HG03097 (cell line): ENCODE measurements around the gene SH3BP5.
"Not testable (repeated sequence)": the region's sequence is repeated elsewhere in the genome, so short reads cannot be mapped to it uniquely, and the experiment has no call there.

Experiments used
- ATAC-seq: cut with Tn5 transposase; IDR thresholded peaks from one replicate; pipeline ENCODE4 v1.9.1; 2021; ENCODE audit not compliant: unreplicated experiment, low FRiP score

The SH3BP5 gene, protein sequence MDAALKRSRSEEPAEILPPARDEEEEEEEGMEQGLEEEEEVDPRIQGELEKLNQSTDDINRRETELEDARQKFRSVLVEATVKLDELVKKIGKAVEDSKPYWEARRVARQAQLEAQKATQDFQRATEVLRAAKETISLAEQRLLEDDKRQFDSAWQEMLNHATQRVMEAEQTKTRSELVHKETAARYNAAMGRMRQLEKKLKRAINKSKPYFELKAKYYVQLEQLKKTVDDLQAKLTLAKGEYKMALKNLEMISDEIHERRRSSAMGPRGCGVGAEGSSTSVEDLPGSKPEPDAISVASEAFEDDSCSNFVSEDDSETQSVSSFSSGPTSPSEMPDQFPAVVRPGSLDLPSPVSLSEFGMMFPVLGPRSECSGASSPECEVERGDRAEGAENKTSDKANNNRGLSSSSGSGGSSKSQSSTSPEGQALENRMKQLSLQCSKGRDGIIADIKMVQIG

DNA sequence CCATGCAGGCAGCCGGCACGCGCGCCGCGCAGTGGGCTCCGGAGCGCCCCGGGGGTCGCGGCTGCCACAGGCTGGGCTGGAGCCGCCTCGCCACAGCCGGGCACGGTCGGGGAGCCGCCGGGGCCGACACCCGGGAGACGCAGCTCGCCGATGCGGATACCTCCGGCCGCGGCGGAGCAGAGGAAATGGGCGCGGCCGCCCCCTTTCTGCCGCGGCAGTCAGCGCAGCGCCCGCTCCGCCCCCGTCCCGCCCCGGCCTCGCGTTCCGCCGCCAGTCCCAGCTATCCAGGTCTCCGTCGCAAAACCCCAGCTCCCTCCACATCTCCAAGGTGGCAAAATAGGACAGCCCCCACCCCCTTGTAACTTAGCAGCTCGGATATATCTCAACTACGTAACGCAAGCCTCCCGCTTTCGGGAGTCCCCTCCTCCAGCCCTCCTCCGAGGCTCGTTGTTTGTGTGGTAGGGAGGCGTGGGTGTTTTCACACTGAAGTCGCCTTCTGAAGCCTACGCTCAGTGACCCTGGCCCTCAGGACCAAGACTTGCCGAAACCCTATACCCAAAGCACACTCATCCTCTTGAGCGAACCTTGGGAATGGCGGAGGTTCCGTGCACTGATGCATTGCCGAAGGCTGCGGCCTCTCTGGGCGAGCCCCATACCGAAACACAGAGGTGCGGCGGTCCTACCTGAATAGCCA, at the start of gene SH3BP5:
Gene SH3BP5, minus strand, starts transcription at position 182 of the 694 bp plus-strand sequence. Its CDS starts 178 bp downstream, at position 4.
- peak; percentile 51 for ATAC-seq

DNA sequence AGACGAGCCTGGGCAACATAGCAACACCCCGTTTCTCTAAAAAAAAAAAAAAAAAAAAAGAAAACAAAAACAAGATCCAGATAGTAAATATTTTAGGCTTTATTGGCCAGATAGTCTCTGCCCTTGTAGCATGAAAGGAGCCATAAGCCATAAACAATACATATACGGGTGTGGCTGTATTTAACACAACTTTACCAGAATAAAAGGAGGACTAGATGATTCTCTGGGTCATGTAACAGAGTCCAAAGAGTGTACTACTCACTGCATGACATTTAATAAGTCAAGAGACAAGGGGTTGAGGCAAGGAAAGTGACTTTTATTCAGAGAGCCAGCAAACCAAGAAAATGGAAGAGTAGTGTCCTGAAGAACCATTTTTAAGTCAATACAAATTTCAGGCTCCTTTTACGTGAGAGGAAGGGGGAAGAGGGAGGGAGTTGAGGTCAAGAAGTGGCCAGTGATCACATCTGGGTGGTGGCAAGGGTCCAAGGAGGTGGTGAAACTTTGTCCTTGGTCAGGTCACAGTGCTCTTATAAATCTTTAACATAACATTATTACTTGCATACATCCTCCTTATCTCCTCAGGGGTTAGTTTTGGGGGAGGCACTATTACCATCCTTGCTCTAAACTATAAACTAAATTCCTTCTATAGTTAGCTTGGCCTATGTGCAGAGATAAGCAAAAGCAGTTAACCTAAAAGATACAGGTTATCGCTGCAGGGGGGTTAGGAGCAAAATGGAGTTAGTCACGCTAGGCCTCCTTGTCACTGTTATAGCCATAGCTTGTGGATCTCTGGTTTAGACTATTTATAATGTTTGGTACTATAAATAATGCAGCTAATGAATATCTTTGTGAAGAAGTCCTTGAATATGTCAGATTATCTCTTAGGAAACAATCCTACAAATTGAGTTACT, 48.8 kb upstream of the SH3BP5 start:
- no peak for ATAC-seq

DNA sequence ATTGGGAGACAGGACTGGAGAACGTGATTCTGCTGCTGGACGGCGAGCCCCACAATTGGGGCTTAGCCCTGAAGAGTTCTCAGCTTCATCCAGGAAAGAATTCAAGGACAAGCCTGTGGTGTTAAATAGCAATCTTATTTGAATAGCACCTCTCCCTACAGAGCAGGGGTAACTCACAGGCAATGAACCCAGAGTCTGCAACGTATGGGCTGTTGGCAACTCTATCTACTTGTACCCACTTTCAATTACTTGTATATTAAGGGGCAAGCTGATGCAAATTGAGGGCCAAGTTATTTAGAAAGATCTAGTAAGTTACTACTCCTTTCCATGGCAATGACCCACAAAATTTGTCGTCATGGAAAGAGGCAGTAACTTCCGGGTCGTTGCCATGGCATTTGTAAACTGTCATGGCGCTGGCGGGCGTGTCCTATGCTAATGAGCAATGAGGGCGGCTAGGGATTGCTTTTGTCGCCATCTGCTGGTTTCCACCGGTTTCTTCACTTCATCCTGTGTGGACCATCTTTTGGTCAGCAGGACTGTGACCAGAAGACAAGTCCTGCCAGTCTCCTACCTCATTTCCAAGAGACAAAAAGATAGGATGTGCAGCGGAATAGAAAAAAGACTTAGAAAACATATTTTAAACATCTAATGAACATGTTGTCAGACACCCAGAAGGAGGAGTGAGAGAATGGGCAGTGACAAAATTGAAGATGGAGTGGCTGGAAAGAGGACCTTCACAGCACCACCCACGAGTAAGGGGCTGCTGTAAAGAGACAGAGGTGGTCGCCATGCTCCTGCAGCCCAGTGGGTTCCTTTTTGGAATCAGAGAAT, 45.8 kb upstream of the SH3BP5 start:
- ATAC-seq, result peak; percentile 88

DNA sequence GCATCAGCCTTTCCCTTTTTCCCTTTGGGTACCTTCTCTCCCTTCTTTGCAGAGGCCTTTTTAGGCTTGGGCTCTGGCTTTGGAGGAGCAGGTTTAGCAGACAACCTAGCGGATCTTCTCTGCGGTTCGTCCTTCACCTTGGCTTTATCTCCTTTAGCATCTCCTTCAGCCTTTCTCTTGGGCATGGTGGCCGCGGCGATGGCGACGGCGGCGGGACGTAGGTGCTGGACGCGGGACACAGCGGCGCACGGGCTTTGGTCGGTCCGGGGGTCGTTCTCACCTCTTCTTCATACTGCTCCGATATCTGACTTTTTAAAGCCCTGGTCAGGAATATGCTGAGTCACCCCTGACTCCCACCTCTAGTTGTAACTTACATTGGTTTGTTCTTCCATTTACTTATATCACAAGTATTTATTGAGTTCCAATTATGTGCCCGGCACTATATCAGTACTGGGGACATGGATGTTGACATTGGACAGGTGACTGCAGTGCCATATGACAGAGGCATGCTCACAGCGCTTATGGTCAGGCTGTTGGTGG, 43.1 kb upstream of the SH3BP5 start:
- ATAC-seq, result no peak

DNA sequence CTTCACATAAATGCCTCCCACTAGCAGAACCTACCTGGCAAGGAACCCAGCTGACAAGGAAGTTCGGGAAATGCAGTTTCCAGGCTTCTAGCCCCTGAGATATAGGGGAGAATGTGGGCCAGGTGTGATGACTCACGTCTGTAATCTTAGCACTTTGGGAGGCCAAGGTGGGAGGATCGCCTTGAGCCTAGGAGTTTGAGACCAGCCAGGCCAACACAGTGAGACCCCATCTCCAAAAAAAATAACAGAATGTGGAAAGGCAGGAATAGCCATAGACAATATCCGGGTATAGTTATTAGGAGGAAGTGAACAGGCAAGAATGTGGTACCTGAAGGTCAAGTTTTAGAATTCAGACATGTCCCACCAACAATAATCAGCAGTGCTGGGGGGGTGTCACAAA, 40.5 kb upstream of the SH3BP5 start:
- no peak for ATAC-seq

DNA sequence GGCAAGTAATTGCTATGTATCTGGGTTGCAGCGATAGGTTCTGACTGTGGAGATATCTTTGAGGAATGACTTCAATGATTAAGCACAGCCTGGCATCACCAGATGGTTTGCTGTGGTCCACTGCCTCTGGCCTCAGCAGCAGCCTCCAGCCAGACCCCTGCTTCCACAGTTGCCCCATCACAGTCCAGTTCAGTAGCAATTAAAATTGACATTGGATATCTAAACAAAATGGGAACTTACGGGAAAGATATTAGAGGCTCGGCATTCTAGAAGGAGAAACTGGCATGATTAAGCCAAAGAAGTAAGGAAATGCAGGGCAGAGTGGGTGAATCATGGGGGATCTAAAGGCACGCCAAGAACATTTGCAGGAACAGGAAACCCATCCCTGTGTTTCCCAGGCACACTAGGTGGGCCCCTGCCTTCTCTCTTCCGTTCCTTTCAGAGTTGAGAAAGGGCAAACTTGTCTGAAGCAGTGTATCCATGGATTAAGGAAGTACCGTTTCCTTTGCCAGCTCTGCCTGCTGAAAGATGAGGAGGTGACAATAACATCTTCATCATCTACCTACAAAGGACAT, 36.3 kb upstream of the SH3BP5 start:
- ATAC-seq, result no peak

DNA sequence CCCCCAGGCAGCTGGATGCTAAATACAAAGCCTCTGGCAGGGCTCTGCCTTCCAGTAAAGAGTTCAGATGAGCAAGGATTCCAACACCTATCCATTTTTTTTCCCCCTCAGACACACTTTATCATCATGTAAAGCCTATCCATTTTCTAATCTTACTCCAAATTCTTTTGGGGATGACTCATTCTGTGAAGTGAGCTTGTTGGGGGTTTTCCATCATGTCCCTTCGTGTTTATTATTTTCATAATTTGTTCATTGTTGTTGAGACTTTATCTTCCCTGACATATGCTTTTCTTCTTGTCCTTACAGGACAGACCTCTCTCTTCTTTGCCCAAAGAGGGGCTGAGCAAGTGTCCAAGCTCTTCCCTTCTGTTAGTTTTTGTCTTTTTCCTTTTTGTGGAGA, 34.7 kb upstream of the SH3BP5 start:
- ATAC-seq, result no peak

DNA sequence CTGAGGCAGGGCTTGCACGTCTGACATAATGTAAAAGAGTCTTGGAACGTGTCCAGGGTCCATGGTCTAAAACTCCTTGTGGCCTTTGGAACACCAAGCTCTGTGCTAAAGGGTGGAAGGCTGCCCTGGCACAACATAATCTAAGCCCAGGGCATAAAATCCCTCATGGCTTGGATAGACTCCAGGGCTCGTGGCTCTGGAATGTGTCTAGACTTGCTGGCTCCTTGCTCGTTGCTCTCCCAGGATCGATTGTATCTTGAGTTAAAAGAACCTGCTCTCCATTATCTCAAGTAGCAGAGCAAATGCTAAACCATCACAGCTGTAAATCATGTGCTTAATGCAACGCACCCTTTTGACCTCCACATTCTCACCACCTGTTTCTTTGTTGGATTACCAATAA, 31.7 kb upstream of the SH3BP5 start:
- ATAC-seq, result not testable (repeated sequence)

DNA sequence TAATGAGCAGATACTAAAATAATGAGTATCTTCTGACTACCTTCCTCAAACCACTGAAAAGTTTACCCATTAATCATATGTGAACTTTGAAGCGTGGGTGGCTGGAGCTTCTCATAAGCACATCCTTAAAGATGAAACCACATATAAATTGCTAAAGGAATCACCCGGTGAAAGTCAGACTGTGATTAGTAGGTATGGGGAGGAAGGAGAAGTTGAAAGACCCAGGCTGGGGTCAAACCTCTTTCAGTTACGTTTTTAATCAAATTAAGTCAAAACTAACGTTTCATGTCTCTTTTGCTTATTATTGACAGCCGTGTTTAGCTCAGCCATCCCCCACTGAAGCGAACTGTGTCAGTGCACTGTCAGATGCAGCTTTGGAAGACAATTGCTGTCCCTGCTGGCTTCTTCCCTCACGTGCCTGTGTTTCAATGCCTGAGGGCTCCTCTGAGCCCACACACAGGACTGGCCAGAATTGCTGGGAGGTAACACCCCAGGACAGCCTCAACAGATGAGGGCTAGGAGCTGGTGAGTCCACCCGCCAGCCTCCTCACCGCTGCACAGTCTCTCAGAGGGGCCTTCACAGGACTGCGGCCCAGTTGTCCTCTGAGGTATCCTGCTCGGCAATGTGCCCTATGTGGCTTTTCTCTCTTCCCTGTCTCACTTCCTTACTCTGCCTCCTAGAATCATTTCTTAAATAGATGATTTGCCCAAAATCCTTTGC, 29.3 kb upstream of the SH3BP5 start:
- peak; percentile 73 for ATAC-seq

DNA sequence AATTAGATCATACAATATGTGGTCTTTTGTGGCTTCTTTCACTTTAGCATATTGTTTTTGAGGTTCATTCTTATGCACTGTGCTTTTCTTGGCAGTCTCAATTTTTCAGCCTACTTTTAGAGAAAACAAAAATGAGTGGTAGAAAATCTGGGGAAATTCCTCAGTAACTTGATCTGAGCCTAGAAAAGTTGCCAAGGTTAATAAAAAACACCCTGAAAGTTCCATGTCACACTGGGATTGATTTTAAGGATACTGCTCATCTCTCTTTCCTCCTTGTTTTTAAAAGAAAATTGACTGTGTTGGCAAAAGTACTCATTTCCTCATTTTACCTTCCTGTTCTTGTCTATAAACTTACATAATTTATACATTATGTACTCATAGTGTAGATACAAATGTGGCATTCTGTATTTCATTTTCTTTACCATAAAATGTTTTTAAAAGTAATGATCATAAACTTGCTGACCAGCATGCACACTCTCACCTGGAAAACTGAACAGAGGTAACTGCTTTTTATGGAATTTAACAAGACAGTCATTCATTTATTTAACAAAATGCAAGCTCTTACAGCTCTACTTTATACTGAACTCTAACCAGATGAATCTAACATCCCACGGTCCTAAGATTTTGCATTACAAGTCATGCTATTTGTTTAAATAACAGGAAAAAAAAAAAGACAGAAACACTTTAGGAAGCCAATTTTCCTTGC, 28.6 kb upstream of the SH3BP5 start:
- ATAC-seq, result no peak

DNA sequence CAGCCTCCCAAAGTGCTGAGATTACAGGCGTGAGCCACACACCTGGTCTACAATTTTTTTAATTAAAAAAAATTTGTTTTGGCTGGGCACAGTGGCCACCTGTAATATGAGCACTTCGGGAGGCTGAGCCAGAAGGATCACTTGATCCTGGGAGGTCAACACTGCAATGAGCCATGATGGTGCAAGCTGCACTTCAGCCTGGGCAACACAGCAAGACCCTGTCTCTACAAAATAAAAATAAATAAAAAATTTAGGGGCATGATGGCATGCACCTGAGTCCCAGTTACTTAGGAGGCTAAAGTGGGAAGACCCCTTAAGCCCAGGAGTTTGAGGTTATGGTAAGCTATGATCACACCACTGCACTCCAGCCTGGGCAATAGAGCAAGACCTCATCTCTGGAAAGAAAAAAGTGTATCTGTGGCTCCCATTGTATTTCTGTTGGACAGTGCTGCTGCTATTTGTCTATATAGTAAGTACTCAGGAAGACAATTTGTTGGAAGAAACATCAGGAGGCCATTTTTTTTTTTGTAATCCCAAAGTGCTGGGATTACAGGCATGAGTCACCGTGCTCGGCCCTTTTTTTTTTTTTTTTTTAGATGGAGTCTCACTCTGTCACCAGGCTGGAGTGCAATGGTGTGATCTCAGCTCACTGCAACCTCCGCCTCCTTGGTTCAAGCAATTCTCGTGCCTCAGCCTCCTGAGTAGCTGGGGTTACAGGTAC, 27.5 kb upstream of the SH3BP5 start:
- ATAC-seq, result no peak

DNA sequence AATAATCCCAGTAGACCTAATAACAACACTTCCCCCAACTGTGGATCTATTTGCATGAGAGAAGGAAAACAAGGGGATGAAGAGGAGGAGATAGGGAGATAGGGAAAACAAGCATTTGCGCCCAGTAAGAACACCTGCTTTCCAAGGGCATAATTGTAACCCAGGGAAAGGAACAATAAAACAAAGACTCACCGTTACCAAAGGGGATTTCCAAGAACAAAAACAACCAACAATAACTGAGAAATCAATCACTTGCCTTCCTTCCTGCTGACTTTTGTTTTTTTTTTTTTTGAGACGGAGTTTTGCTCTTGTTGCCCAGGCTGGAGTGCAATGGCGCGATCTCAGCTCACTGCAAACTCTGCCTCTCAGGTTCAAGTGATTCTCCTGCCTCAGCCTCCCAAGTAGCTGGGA, 24.3 kb upstream of the SH3BP5 start:
- not testable (repeated sequence) for ATAC-seq

DNA sequence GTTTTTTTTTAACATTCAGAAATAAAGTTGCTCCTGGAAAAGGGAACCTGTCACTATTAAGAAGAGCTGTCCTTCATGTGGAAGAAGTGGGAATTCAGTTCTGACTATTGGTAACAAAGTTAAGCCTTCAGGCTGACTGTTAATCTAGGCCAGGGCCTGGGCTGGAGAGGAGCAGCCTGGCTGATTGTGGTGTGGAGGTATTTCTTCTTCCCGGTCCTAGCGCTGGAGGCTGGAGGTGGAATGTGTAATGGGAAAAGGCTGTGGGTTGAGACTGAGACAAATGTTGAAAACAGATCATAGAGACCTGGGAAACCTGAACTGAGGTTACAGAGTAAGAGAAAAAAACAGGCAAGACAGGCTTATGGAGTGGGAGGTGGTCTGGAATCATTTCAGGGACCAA, 23.8 kb upstream of the SH3BP5 start:
- no peak for ATAC-seq

DNA sequence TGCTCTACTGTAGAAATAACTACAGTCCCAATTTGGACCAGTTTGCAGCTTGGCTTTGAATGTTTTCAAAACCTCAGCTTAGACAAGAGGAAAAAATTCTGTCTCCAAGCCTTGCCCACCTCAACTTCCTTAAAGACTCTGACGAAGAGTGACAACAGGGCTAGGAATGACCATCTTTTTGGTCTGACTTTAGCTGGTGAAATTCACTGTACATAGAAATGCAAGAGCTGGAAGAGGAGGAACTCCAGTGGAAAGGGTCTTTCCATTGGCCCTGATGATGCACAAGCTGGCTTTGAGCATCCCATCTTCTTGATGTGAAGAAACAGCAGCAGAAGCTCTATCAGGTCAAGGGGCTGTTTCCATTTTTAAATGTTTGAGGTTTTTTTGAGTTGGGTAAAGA, 22.7 kb upstream of the SH3BP5 start:
- no peak for ATAC-seq

DNA sequence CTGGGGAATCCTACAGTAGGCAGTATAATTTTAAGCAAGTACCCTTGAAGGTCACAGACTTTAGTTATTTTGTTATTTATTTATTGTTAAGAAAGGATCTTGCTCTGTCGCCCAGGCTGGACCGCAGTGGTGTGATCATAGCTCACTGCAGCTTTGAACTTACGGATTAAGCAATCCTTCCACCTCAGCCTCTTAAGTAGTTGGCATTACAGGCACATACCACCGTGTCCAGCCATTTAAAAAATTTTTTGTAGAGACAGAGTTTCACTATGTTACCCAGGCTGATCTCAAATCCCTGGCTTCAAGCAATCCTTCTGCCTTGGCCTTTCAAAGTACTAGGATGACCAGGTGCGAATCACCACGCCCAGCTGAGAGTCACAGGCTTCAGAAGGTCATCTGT, 22.1 kb upstream of the SH3BP5 start:
- no peak for ATAC-seq

DNA sequence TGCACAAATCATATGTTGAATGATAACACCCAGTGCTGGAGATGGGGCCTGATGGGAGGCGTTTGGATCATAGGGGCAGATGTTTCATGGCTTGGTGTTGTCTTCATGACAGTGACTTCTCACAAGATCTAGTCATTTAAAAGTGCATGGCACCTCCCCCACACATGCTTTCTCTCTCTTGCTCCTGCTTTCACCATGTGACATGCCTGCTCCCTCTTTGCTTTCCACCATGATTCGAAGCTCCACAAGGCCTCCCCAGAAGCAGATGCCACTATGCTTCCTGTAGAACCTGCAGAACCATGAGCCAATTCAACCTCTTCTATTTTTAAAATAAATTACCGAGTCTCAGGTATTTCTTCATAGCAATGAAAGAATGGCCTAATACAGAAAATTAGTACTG, 17.8 kb upstream of the SH3BP5 start:
- ATAC-seq, result no peak

DNA sequence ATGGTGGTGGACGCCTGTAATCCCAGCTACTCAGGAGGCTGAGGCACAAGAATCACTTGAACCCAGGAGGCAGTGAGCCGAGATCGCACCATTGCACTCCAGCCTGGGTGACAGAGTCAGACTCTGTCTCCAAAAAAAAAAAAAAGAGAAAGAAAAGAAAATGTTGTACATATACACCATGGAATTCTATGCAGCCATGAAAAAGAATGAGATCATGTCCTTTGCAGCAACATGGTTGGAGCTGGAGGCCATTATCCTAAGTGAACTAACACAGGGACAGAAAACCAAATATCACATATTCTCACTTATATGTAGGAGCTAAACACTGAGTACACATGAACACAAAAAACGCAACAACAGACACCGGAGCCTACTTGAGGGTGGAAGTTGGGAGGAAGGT, 17.1 kb upstream of the SH3BP5 start:
- not testable (repeated sequence) for ATAC-seq

DNA sequence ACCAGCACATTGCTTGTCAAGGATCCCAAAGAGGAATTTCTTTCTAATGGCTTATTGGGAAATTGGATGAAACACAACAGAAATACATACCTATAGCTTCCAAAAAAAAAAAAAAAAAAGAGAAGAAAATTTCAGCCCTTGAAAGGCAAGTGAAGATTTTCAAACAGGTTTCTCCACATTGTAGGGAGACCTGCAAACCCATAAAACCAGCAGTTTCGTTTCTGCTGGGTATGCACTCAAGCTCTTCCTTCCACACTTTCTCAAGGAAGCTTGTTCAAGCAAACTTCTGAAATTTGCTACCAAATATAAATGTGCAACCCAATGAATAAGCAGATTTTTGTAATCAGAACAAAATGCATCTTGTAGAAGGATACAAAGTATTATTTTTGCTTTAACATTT, 15.9 kb upstream of the SH3BP5 start:
- ATAC-seq, result no peak
